NCI-H2227 treated with DMSO at 0.1 percent for 48 hours (cell line): Measurements from ENCODE around the gene ALDH3B1.

Experiments used
- DNase-seq: peaks from one replicate; lab custom pipeline; 2025; lab: John Stamatoyannopoulos, UW

ALDH3B1 gene

DNA sequence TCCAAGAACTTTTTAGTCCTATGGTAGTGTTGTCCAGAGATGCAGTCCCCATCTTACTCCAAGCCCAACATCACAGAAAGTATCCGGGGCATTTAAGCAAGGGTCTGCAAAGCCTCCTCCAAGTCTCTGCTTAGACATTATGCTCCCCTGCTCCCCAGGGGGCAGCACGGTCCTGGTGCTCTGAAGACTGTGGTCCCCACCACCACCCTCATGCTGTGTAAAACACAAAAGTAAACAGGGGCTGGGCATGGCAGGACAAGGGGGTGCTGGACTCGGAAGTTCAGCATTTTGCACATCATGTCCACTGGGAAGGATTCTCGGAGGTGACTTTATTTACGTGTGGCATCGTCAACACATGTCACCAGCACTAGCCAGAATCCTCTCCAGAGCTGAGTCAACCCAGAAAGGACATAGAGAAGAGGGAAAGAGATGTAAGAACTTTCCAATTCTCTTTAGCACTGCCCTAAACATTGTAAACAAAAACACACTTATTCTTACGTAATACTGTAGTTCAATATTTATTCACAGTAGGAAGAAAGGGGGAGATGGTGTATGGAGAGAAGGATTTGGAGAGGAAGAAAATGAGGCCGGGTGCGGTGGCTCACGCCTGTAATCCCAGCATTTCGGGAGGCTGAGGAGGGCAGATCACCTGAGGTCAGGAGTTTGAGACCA is 66.4 kb downstream of the ALDH3B1 start:
- DNase-seq, result no peak

GRCh38 chr11:68077617-68078582 is 67.8 kb downstream of the ALDH3B1 start:
- DNase-seq, result no peak
